ENCODE results near the gene TOMM22.

The TOMM22 gene

DNA sequence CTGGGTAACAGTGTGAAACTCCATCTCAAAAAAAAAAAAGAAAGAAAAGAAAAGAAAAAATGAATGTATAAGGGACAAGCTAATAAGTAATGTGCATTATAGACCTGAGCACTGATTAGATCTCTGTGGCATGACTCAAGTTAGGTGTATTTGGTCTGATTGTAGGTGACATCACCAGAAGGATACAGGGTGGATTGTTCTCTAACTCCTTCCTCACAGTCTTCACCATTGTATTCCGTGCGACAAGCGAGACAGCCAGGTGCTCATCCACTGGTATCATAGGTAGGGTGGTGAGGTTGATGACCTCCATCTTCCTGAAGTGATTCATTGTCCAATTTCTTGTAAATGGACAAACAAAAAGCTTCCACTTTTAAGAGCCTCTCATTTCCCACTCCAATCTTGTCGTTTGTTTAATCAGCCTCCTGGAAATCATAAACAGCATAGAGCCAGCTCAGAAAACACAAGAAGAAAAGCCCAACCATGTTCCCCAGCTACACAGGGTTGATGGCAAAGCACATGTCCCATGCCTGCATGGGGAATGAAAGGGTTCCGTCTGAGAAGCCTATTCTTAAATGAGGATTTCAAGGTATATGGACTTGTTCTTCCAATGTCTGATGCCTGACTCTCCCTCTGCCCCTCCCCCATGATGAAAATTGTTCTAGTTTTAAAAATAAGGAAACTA, 31.8 kb upstream of the TOMM22 start:
- H3K4me3 ChIP-seq: no peak overlapping the region
- no peak overlapping the region for H3K27ac ChIP-seq
- TF ChIP-seq, protein P1, sequence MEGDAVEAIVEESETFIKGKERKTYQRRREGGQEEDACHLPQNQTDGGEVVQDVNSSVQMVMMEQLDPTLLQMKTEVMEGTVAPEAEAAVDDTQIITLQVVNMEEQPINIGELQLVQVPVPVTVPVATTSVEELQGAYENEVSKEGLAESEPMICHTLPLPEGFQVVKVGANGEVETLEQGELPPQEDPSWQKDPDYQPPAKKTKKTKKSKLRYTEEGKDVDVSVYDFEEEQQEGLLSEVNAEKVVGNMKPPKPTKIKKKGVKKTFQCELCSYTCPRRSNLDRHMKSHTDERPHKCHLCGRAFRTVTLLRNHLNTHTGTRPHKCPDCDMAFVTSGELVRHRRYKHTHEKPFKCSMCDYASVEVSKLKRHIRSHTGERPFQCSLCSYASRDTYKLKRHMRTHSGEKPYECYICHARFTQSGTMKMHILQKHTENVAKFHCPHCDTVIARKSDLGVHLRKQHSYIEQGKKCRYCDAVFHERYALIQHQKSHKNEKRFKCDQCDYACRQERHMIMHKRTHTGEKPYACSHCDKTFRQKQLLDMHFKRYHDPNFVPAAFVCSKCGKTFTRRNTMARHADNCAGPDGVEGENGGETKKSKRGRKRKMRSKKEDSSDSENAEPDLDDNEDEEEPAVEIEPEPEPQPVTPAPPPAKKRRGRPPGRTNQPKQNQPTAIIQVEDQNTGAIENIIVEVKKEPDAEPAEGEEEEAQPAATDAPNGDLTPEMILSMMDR (IDR thresholded peaks at IDR 0.05): no peak
- DNase-seq (ENCODE audit: low spot score): no peak

DNA sequence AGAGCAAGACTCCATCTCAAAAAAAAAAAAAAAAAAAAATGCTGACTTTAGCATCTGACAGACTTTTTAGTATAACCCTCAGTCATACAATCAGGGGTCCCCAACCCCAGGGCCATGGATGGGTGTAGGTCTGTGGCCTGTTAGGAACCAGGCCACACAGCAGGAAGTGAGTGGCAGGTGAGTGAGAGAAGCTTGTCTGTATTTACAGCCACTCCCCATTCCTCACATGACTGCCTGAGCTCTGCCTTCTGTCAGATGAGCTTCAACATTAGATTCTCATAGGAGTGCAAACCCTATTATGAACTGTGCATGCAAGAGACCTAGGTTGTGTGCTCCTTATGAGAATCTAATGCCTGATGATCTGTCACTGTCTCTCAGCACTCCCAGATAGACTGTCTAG, 28.9 kb upstream of the TOMM22 start:
- TF ChIP-seq, protein P1 (IDR thresholded peaks at IDR 0.05): no peak
- DNase-seq (ENCODE audit: low spot score): no peak
- Histone ChIP-seq H3K27ac (no peak overlapping the region), H3K4me3 (no peak overlapping the region)

DNA sequence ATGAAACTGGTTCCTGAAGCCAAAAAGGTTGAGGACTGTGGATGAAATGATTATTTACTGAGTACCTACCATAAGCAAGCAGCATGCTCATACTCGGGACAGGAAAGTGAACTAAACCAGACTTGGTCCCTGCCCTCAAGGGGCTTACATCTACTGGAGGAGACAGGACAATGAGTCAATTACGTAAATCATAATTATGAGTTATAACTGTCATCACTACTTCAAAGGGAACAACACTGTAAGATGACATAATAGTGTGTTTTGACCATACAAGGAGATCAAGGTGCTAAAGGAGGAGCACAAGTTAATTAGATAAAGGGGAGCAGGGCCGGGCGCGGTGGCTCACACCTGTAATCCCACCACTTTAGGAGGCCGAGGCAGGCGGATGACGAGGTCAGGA, 28.0 kb upstream of the TOMM22 start:
- Histone ChIP-seq H3K4me3 (no peak overlapping the region), H3K27ac (no peak overlapping the region)
- TF ChIP-seq, protein P1 (IDR thresholded peaks at IDR 0.05): no peak
- no peak for DNase-seq (ENCODE audit: low spot score)

GRCh38 chr22:38655519-38656255, 26.1 kb upstream of the TOMM22 start:
- TF ChIP-seq, protein P1 (IDR thresholded peaks at IDR 0.05): no peak
- Histone ChIP-seq H3K4me3 (peak overlapping the region; percentile 98), H3K27ac (peak overlapping the region; percentile 83 to 90)
- no peak for DNase-seq (ENCODE audit: low spot score)

- Histone ChIP-seq H3K4me3 (peak within 1 kb of the TSS; percentile 98), H3K27ac (peak within 1 kb of the TSS; percentile 83 to 90)
- DNase-seq (ENCODE audit: low spot score): peak; percentile 89
- TF ChIP-seq, protein P1 (IDR thresholded peaks at IDR 0.05): no peak
Observed at GRCh38 chr22:38656256-38657044, 25.3 kb upstream of the TOMM22 start, which contains the start of the genes CBY1 and FAM227A. TSS of gene CBY1 (plus strand) at chr22:38656638. CDS start at chr22:38668055, 11,417 bp downstream. TSS of gene FAM227A (minus strand) at chr22:38656392. CDS start at chr22:38650168, 6,224 bp downstream.

GRCh38 chr22:38657045-38657909, 24.5 kb upstream of the TOMM22 start:
- DNase-seq (ENCODE audit: low spot score): no peak
- H3K4me3 ChIP-seq: peak overlapping the region; percentile 98

More at GRCh38 chr22:38657045-38657909, 24.5 kb upstream of the TOMM22 start:
- TF ChIP-seq, protein P1 (IDR thresholded peaks at IDR 0.05): no peak
- H3K27ac ChIP-seq: peak overlapping the region; percentile 83 to 90

All from coronary artery (tissue), 2 donors.